SK-N-SH (cell line): ENCODE results near the gene NTM. TPM values are rescaled to one million over a fixed set of nuclear protein-coding genes. Genes with fewer than 3 reads are reported as not detected.

Experiments used
- CTCF ChIA-PET: fragments of 300-600, 350-600 bp; formaldehyde crosslinking; extraction: SDS; loops from one replicate; lab custom pipeline; 2021; lab: Yijun Ruan, JAX
- POLR2A ChIA-PET: fragments of 350-600 bp; sonication (Branson Sonifier 250); formaldehyde crosslinking; extraction: SDS; loops from one replicate; lab custom pipeline; 2020; ENCODE audit warnings: antibody characterized with exemption, inconsistent platforms; lab: Yijun Ruan, JAX
- DNase-seq: peaks from one replicate; pipeline ENCODE4 v3.0.0; 2012
- H2AFZ ChIP-seq: fragments of 200-600 bp; sonication (generic); 2 replicates; pipeline ENCODE4 v1.8.1; 2016; ENCODE audit warnings: antibody characterized with exemption, mild to moderate bottlenecking, low read depth
- H3F3A ChIP-seq: fragments of 200-600 bp; sonication (generic); replicated peaks from 2 replicates; pipeline ENCODE3; 2016; ENCODE audit warnings: antibody characterized with exemption, mild to moderate bottlenecking; ENCODE audit not compliant: insufficient read depth
- H3K27ac ChIP-seq, 2 experiments: fragments of 200-500 bp in 1 of 2; fragments of 200-600 bp in 1 of 2; sonication (Bioruptor generic) in 1 of 2; sonication (generic), shearing (Covaris generic) in 1 of 2; 2 replicates each; pipeline versions ENCODE4 v1.5.1 to v1.6.1; 2014 to 2016; ENCODE audit warnings: low read depth in 2 of 2, inconsistent platforms in 1 of 2, low read length in 1 of 2, mild to moderate bottlenecking in 1 of 2, mixed read lengths in 1 of 2
- H3K27me3 ChIP-seq: fragments of 200-600 bp; sonication (generic), shearing (Covaris generic); 2 replicates; pipeline ENCODE4 v1.6.1; 2016; ENCODE audit warnings: mixed run types; ENCODE audit not compliant: insufficient read depth
- H3K36me3 ChIP-seq, 2 experiments: fragments of 200-500 bp in 1 of 2; fragments of 200-600 bp in 1 of 2; sonication (Bioruptor generic) in 1 of 2; sonication (generic) in 1 of 2; replicated peaks in 1 of 2; 2 replicates each; pipeline versions ENCODE3 to v1.5.1; 2014 to 2016; ENCODE audit warnings: low read length in 1 of 2, mild to moderate bottlenecking in 1 of 2; ENCODE audit not compliant: insufficient read depth in 2 of 2, control insufficient read depth in 1 of 2
- H3K4me1 ChIP-seq, 2 experiments: fragments of 200-500 bp in 1 of 2; fragments of 200-600 bp in 1 of 2; sonication (Bioruptor generic) in 1 of 2; sonication (generic), shearing (Covaris generic) in 1 of 2; 2 replicates each; pipeline versions ENCODE4 v1.5.1 to v1.6.1; 2014 to 2016; ENCODE audit warnings: low read depth in 1 of 2, low read length in 1 of 2, mixed run types in 1 of 2; ENCODE audit not compliant: insufficient read depth in 2 of 2, control insufficient read depth in 1 of 2
- H3K4me2 ChIP-seq: fragments of 200-600 bp; sonication (generic), shearing (Covaris generic); 2 replicates; pipeline ENCODE4 v1.6.1; 2017; ENCODE audit warnings: mixed run types
- H3K4me3 ChIP-seq, 2 experiments: fragments of 200-500 bp in 1 of 2; fragments of 200-600 bp in 1 of 2; sonication (Bioruptor generic) in 1 of 2; sonication (generic), shearing (Covaris generic) in 1 of 2; 2 replicates each; pipeline versions ENCODE4 v1.5.1 to v1.8.1; 2014 to 2016; ENCODE audit warnings: low read depth in 2 of 2, inconsistent platforms in 1 of 2, low read length in 1 of 2, mild to moderate bottlenecking in 1 of 2, mixed read lengths in 1 of 2, moderate library complexity in 1 of 2
- H3K79me2 ChIP-seq: fragments of 200-600 bp; sonication (generic); 2 replicates; pipeline ENCODE4 v1.8.1; 2017; ENCODE audit warnings: mild to moderate bottlenecking; ENCODE audit not compliant: insufficient read depth
- H3K9ac ChIP-seq: fragments of 200-600 bp; sonication (generic); 2 replicates; pipeline ENCODE4 v1.6.1; 2017; ENCODE audit warnings: mixed run types
- H3K9me2 ChIP-seq: fragments of 200-600 bp; sonication (generic); 2 replicates; pipeline ENCODE4 v1.6.1; 2017; ENCODE audit warnings: mixed run types
- H3K9me3 ChIP-seq: fragments of 200-600 bp; sonication (generic); 2 replicates; pipeline ENCODE4 v1.6.1; 2017; ENCODE audit warnings: mixed run types, mild to moderate bottlenecking, moderate library complexity
- H4K20me1 ChIP-seq: fragments of 200-600 bp; sonication (generic); 2 replicates; pipeline ENCODE4 v1.6.1; 2017; ENCODE audit warnings: mild to moderate bottlenecking, mixed run types; ENCODE audit not compliant: insufficient read depth
- CTCF ChIP-seq: fragments of 200-600 bp; sonication (generic); IDR thresholded peaks from 2 replicates; pipeline ENCODE4 v1.6.1; 2017; ENCODE audit warnings: antibody characterized with exemption, mild to moderate bottlenecking, moderate library complexity
- ELF1 ChIP-seq: IDR thresholded peaks from 2 replicates; pipeline ENCODE4 v1.4.0; 2012
- EZH2phosphoT487 ChIP-seq: fragments of 200-600 bp; sonication (generic); IDR thresholded peaks from 2 replicates; pipeline ENCODE4 v1.6.1; 2017; ENCODE audit warnings: low read depth, mixed run types, mild to moderate bottlenecking, antibody characterized with exemption, moderate library complexity, borderline replicate concordance
- FOSL2 ChIP-seq: IDR thresholded peaks from 2 replicates; pipeline ENCODE4 v1.4.0; 2012; ENCODE audit warnings: low read depth, mild to moderate bottlenecking, moderate library complexity, borderline replicate concordance
- FOXJ3 ChIP-seq: sonication (generic); formaldehyde crosslinking; IDR thresholded peaks from 2 replicates; pipeline ENCODE4 v1.5.1; 2020; ENCODE audit warnings: mild to moderate bottlenecking, missing genetic modification reagents
- FOXM1 ChIP-seq: IDR thresholded peaks from 2 replicates; pipeline ENCODE4 v1.4.0; 2012; ENCODE audit warnings: low read depth, mild to moderate bottlenecking
- JUND ChIP-seq: IDR thresholded peaks from 2 replicates; pipeline ENCODE4 v1.4.0; 2012
- MEF2A ChIP-seq: IDR thresholded peaks from 2 replicates; pipeline ENCODE4 v1.4.0; 2012; ENCODE audit warnings: low read depth, borderline replicate concordance
- NFIC ChIP-seq: IDR thresholded peaks from 2 replicates; pipeline ENCODE4 v1.4.0; 2012; ENCODE audit warnings: borderline replicate concordance
- NRF1 ChIP-seq: IDR thresholded peaks from 2 replicates; pipeline ENCODE4 v1.6.1; 2012; ENCODE audit warnings: low read depth, mild to moderate bottlenecking, low read length
- PBX3 ChIP-seq: IDR thresholded peaks from 2 replicates; pipeline ENCODE4; 2012
- POLR2AphosphoS5 ChIP-seq: IDR thresholded peaks from 2 replicates; pipeline ENCODE4 v1.6.1; 2012; ENCODE audit warnings: low read depth, low read length
- RCOR1 ChIP-seq: fragments of 150-350 bp; IDR thresholded peaks from 2 replicates; pipeline ENCODE4 v1.6.1; 2017; ENCODE audit warnings: antibody characterized with exemption, low read length
- RFX5 ChIP-seq: IDR thresholded peaks from 2 replicates; pipeline ENCODE4 v1.6.1; 2012; ENCODE audit warnings: mild to moderate bottlenecking, improper control_type of control experiment, low read length
- SMC3 ChIP-seq: IDR thresholded peaks from 2 replicates; pipeline ENCODE4 v1.6.1; 2012; ENCODE audit warnings: low read depth, low read length, improper control_type of control experiment
- TCF12 ChIP-seq: IDR thresholded peaks from 2 replicates; pipeline ENCODE4 v1.4.0; 2012
- TEAD4 ChIP-seq: IDR thresholded peaks from 2 replicates; pipeline ENCODE4 v1.4.0; 2012; ENCODE audit warnings: mild to moderate bottlenecking, borderline replicate concordance; ENCODE audit not compliant: insufficient read depth
- YY1 ChIP-seq: IDR thresholded peaks from 2 replicates; pipeline ENCODE4 v1.4.0; 2012; ENCODE audit warnings: low read depth, mild to moderate bottlenecking
- WGBS: methylation state at CpG from one replicate; pipeline ENCODE4 v1.1.6; 2017; ENCODE audit warnings: low lambda C conversion rate; 5-methylcytosine and 5-hydroxymethylcytosine counted together
- polyA plus RNA-seq, 3 experiments: library from polyadenylated mRNA; depleted of rRNA; stranded (reverse); fragments of >200 nt; gene quantifications; 2 replicates each; pipeline ENCODE4 v1.2.3, GENCODE V29; 2012
- TF ChIP-seq, protein P1 (sequence below): IDR thresholded peaks from 2 replicates; pipeline ENCODE4 v1.4.0; 2012; ENCODE audit warnings: low read depth
- TF ChIP-seq, protein P2 (sequence below): fragments of 150-350 bp; IDR thresholded peaks from 2 replicates; pipeline ENCODE4 v1.6.1; 2017; ENCODE audit warnings: antibody characterized with exemption, low read length, low read depth, borderline replicate concordance

Gene NTM
- polyA plus RNA-seq, 1 of the 3 experiments (the other 2 are of a cell fraction): 20.0 TPM

DNA sequence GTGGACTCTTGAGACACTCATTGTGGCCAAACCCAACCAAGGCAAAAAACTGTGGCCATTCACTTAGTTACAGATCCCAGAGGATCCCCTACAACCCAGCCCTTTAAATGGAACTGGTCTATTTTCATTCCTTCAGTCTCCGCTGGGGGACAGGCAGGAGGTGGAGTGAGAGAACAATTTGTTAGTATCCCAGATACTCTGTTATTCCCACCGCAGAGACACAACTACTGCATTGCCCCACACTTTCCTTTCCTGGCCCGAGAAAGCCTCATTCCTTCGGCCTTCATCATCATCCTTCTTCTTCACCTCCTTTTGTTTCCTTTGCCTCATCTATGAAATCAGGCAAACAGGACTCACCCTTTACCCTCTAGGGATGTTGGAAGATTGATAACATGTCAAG lies 191.1 kb downstream of the NTM start:
- no peaks in the 10 kb centered on the region for H3F3A ChIP-seq
- POLR2A ChIA-PET: no interaction called here
- no peaks in the 10 kb centered on the region for H3K27me3 ChIP-seq
- TF ChIP-seq FOXM1 (no peak), TCF12 (no peak), CTCF (no peak), MEF2A (no peak), FOSL2 (no peak), SMC3 (no peak), RCOR1 (no peak)
- TF ChIP-seq, protein P1, sequence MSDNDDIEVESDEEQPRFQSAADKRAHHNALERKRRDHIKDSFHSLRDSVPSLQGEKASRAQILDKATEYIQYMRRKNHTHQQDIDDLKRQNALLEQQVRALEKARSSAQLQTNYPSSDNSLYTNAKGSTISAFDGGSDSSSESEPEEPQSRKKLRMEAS: no peak
- no peak overlapping the region for H3K4me2 ChIP-seq
- DNase-seq: no peak
- H3K79me2 ChIP-seq: no peaks in the 10 kb centered on the region
- no peaks in the 10 kb centered on the region for H3K4me1 ChIP-seq
- WGBS: 15% methylated on average over 4 of the region's 4 CpGs
- H3K36me3 ChIP-seq: no peaks in the 10 kb centered on the region
- no peak overlapping the region for H3K9ac ChIP-seq
- CTCF ChIA-PET: no interaction called here
- no peaks in the 10 kb centered on the region for H4K20me1 ChIP-seq
- H2AFZ ChIP-seq: no peak overlapping the region
- H3K4me3 ChIP-seq: no peak overlapping the region
- H3K27ac ChIP-seq: no peak overlapping the region
- no peaks in the 10 kb centered on the region for H3K9me2 ChIP-seq
- 0 out of 2 replicates have a peak, but pooled peaks cover 3% of the 10 kb centered on the region for H3K9me3 ChIP-seq

GRCh38 chr11:131561972-131562371 lies 191.6 kb downstream of the NTM start:
- Histone ChIP-seq H3F3A (no peaks in the 10 kb centered on the region), H3K27ac (no peak overlapping the region), H3K36me3 (no peaks in the 10 kb centered on the region), H4K20me1 (no peaks in the 10 kb centered on the region), H3K9me3 (0 out of 2 replicates have a peak, but pooled peaks cover 3% of the 10 kb centered on the region), H3K9me2 (no peaks in the 10 kb centered on the region), H3K27me3 (no peaks in the 10 kb centered on the region), H3K4me1 (no peaks in the 10 kb centered on the region), H3K9ac (no peak overlapping the region), H3K79me2 (no peaks in the 10 kb centered on the region), H2AFZ (no peak overlapping the region), H3K4me2 (no peak overlapping the region), H3K4me3 (no peak overlapping the region)
- WGBS: 18% methylated on average over 5 of the region's 5 CpGs
- TF ChIP-seq EZH2phosphoT487: no peak
- TF ChIP-seq TCF12: no peak
- no peak for TF ChIP-seq RFX5
- no peak for TF ChIP-seq CTCF
- TF ChIP-seq RCOR1: no peak
- TF ChIP-seq YY1: no peak
- no peak for TF ChIP-seq POLR2AphosphoS5
- TF ChIP-seq, protein P2, sequence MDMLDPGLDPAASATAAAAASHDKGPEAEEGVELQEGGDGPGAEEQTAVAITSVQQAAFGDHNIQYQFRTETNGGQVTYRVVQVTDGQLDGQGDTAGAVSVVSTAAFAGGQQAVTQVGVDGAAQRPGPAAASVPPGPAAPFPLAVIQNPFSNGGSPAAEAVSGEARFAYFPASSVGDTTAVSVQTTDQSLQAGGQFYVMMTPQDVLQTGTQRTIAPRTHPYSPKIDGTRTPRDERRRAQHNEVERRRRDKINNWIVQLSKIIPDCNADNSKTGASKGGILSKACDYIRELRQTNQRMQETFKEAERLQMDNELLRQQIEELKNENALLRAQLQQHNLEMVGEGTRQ: no peak
- TF ChIP-seq PBX3: no peak
- TF ChIP-seq NRF1: no peak
- no peak for TF ChIP-seq ELF1
- no peak for TF ChIP-seq TEAD4
- no peak for TF ChIP-seq FOXM1
- no peak for TF ChIP-seq NFIC
- no peak for TF ChIP-seq JUND
- no peak for TF ChIP-seq SMC3
- TF ChIP-seq FOXJ3: no peak
- TF ChIP-seq, protein P1: no peak
- TF ChIP-seq FOSL2: no peak
- no peak for TF ChIP-seq MEF2A
- no peak for DNase-seq
- ChIA-PET CTCF (interaction anchor here (1.3 kb wide), 1 partner anchor 17 kb away, joined by 5 read pairs; no protein-coding TSS in a partner anchor), POLR2A (no interaction called here)
